LNCAP (cell line): Measurements from ENCODE around the gene NME7.

Source experiments
- TF ChIP-seq, protein P1 (sequence below): fragments of 450-650 bp; IDR thresholded peaks from 2 replicates; pipeline ENCODE4 v1.5.1; 2017; ENCODE audit warnings: mild to moderate bottlenecking

The NME7 gene, protein sequence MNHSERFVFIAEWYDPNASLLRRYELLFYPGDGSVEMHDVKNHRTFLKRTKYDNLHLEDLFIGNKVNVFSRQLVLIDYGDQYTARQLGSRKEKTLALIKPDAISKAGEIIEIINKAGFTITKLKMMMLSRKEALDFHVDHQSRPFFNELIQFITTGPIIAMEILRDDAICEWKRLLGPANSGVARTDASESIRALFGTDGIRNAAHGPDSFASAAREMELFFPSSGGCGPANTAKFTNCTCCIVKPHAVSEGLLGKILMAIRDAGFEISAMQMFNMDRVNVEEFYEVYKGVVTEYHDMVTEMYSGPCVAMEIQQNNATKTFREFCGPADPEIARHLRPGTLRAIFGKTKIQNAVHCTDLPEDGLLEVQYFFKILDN

DNA sequence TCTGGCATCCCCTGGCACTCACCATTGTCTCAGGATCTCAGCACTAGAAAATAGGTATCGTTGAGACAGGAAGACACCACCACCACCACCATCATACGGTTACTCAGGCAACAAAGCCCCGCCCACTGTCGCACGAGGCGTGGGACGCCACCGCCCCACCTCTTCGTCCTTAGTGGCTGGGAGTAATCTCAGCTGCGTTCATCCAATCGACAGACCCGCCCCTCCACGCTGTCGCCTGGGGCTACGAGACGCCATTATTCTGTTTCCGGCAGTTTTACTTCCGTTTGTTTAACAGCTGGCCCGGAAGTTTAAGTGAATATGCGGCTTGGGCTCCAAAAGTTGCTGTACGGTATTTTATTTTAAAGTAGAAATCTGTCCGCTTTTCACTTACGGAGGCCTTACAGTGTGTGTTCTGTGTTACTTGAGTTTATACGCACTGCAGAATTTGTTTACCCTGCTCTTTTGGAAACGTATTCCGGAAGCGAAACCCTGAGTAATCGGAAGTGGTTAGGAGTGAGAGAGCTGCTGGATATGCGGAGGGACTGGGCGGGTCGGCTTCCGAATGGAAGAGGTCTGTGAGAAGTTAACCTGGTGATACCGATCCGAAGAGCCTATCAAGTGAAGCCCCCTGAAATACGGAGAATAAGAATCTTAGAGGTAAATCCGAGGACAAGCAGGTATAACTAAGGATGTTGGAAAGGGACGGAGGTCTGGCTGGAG is at the start of gene NME7, which contains the start of gene BLZF1:
Gene NME7 (minus strand): TSS at position 112 of the 720 bp plus-strand sequence. CDS start 87 bp downstream, at position 25.
Gene BLZF1 (plus strand): TSS at position 510 of the 720 bp plus-strand sequence. CDS start 1,328 bp downstream, outside the sequence.
- TF ChIP-seq, protein P1, sequence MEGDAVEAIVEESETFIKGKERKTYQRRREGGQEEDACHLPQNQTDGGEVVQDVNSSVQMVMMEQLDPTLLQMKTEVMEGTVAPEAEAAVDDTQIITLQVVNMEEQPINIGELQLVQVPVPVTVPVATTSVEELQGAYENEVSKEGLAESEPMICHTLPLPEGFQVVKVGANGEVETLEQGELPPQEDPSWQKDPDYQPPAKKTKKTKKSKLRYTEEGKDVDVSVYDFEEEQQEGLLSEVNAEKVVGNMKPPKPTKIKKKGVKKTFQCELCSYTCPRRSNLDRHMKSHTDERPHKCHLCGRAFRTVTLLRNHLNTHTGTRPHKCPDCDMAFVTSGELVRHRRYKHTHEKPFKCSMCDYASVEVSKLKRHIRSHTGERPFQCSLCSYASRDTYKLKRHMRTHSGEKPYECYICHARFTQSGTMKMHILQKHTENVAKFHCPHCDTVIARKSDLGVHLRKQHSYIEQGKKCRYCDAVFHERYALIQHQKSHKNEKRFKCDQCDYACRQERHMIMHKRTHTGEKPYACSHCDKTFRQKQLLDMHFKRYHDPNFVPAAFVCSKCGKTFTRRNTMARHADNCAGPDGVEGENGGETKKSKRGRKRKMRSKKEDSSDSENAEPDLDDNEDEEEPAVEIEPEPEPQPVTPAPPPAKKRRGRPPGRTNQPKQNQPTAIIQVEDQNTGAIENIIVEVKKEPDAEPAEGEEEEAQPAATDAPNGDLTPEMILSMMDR = no peak

DNA sequence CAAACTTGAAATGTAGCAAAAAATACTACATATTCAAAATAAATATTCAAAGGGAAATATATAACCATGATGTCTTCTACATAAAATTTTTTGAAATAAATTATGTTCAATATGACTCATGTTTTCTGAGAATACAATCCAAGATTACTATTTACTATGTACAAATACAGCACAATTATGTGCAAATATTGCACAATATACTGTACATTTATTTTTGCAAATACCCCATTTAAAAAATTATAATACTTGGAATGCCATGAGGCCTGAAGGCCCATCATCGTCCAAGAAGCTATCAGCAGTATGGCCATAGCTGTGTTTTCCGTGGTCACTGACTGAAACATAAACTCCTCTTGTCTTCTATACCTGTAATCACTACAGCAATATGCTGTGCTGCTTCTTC is 47.4 kb upstream of the NME7 start:
- TF ChIP-seq, protein P1 = no peak

DNA sequence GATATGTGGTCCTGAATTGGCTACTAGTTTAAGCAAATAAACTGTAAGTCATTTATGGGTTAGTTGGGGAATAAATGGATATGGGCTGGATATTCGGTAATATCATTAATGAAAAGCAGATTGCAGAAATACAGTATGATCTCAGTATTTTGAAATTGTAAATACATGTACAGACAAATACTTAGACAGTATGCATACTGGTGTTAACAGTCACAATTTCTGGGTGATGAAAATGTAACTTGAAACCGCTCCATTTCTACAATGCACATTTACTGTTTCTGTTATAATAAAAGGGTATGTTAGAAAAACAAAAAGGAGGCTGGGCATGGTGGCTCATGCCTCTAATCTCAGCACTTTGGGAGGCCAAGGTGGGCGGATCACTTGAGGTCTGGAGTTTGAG is 28.4 kb upstream of the NME7 start:
- TF ChIP-seq, protein P1 = no peak

DNA sequence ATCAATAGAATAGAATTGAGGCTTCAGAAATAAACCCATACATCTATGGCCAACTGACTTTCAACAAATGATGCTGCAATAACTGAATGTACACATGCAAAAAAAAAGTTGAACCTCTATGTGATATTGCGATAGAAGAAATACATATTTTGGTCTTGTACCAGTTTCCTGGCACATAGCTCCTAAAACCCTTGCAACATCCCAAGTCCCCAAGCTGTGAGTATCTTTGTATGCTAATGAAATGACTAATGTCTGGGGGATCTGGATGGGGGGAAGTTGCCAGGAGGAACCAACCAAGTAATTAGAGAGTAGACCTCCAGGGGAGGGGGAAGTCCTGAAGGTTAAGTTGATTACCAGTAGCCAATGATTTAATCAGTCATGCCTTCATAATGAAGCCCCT is 24.8 kb upstream of the NME7 start:
- TF ChIP-seq, protein P1 = no peak

DNA sequence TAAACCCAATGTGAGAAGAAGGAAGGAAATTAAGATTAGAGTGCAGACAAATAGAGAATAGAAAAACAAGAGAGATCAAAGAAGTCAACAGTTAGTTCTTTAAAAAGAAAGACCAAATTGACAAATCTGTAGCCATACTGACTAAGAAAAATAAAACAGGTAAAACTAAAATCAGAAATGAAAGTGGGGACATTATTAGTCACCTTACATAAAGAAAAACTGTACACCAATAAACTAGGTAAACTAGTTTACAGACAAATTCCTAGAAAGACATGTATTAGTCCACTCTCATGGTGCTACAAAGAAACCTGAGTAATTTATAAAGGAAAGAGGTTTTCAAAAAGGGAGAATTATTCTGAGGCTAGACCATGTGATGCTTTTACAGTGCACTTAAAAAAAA is 22.7 kb upstream of the NME7 start:
- TF ChIP-seq, protein P1 = no peak

DNA sequence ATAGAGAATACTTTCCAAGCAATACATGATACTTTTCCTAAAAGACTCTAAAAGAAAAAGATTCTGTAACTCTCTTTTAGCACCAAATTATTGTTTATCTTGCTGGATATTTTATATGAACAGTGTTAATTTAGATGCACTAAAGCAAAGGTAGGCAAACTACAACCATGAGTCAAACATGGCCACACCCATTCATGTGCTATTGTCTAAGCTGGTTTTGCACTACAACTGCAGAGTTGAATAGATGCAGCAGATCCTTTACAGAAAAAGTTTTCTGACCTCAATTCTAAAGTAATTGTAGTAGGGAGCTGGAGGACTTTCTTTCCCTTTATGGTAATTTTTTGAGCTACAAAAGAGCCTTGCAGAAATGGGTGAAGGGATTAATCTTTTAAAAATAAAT is 19.8 kb upstream of the NME7 start:
- TF ChIP-seq, protein P1 = no peak

DNA sequence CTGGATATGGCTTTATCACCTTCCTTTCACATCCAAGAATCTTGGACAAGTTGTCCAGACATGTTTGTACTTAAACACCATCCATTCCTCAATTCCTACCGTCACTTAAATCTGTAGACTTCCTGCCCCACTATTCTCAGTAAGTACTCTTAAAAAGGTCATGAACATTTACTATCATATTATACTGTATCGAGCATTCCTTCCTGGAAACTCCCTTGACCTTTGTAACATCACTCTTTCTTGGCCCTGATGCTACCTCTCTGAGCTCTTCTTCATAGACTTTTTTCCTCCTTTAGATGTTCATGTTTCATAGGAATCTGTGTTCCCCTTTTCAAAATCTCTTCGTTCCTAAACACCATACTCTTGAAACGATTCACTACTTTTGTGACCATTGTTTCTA is 15.9 kb upstream of the NME7 start:
- TF ChIP-seq, protein P1 = no peak
